GM18498 (cell line): ENCODE results near the gene SDCCAG8.

Experiments
- ATAC-seq: cut with Tn5 transposase; IDR thresholded peaks from one replicate; pipeline ENCODE4 v1.9.1; 2021; ENCODE audit warnings: mild to moderate bottlenecking, moderate library complexity; ENCODE audit not compliant: unreplicated experiment

The SDCCAG8 gene

GRCh38 chr1:243475966-243476365, 220.1 kb downstream of the SDCCAG8 start:
- no peak for ATAC-seq

GRCh38 chr1:243477731-243478290, 222.0 kb downstream of the SDCCAG8 start:
- ATAC-seq = no peak

DNA sequence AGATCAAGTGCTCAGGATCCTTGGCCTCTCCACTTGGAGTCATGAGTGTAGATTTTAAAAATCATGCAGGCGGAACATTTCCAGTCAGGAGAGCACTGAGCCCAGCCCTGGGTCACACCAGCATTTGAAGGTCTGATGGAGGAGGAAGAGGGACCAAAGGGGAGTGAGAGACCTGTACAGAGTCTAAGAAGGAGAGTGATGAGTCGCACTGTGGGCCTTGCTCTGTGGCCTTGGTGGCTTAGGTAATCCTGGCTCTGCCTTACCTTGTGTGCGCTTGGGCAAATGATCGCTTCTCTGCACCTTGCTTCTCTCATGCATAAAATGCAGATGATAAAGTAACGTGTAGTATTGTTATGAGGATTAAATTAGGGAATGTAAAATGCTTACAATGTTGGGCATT, 225.3 kb downstream of the SDCCAG8 start:
- ATAC-seq = no peak

DNA sequence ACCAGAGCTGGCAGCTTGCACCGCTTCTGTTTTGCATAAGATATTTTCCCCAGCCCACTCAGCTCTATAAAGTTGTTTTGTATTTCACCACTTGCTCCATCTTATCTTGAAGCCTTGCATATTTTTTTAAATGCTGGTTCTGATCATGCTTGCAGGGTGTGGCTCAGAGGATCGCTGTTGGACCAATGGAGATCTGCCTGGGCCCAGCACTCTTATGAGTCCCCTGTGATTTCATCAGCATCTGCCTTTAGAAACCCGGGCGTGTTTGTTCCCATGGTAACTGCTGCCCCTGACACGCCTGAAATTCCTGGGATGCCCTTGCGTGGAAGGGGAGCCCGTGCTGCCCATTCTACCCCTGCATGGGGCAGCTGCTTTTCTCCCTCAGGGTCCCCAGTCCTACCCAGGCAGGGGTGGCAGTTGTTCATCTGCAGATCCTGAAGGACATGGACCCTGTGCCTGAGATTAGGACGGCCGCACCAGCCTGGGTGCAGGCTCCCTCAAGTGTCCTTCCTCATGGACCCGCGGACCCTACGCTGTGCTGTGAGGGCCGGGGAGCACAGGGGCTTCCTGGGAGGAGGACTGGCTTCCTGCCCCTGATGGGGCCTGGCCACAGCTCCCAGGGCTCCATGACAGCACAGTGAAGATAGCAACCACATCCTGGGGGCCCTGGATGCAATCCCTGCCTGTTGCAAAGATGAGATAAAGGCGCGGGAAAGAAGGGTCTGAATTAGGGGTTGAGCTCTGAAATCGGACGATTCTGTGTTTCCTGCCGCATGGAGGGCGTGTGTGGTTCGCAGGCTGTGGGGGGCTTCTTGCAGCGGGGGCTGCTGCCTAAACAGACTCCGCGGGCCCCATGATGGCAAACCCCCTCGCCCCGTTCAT, 226.5 kb downstream of the SDCCAG8 start:
- ATAC-seq = no peak

- ATAC-seq = no peak
These were observed 227.4 kb downstream of the SDCCAG8 start for GRCh38 chr1:243483071-243483771.

- ATAC-seq = no peak
These were observed 228.1 kb downstream of the SDCCAG8 start for GRCh38 chr1:243483952-243484351.

DNA sequence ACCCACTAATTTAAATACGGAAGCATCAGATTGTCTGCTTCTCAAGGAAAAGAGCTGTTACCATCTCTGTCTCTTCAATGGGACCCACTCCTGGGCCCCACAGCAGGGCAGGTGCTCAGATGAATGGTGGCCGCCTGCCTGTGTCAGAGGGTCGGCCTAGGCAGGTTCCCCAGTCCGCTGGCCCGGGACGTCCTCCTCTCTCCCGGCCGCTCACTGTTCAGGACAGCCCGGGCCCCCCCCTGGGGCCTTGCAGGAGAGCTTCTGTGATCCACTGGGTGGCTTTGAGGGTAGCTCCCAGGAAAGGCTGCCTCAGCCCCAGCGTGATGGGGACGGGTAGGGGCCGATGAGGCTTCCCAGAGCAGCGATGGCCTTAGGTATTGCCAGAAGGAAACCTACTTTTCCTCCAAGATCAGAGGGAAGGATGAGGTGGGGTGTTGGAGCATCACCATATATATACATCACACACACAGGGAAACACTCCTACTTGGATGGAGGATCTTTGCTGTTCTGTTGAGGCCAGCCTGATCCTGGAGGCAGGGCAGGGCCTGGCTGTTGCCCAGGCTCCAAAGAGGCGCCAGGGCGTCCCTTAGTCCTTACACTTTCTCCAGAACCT, 231.3 kb downstream of the SDCCAG8 start:
- ATAC-seq = no peak

GRCh38 chr1:243487649-243488227, 231.9 kb downstream of the SDCCAG8 start:
- no peak for ATAC-seq

DNA sequence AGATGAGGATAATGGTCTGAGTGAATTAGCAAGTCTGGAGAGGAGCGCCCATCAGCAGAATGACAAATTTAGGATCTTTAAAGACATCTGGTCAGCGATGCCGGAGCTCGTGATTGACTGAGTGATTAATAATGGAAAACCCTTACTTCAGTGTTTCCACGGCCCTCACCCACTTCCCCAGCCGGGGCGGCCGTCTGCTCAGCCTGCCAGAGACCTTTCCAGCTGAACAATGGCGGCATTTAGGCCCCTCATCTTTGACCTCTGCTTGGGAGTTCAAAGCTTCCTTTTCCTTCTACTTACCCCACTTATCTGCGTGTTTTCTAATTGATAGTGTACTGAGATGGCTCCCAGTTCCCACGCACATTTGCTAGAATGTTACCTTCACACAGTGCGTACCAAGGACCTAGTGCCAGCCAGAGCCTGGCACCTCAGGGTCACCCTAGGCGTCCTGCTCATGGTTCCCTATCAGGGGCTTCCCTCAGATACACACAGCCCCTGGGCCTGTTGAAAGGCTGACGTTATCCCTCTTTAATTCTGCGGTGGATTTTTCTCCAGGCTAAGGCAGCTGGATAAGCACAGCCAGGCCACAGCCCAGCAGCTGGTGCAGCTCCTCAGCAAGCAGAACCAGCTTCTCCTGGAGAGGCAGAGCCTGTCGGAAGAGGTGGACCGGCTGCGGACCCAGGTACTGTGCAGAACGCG, 232.8 kb downstream of the SDCCAG8 start:
- ATAC-seq = no peak

- no peak for ATAC-seq
These were observed 233.3 kb downstream of the SDCCAG8 start for GRCh38 chr1:243489158-243489527.

GRCh38 chr1:243489681-243490546, 234.1 kb downstream of the SDCCAG8 start:
- ATAC-seq = no peak

DNA sequence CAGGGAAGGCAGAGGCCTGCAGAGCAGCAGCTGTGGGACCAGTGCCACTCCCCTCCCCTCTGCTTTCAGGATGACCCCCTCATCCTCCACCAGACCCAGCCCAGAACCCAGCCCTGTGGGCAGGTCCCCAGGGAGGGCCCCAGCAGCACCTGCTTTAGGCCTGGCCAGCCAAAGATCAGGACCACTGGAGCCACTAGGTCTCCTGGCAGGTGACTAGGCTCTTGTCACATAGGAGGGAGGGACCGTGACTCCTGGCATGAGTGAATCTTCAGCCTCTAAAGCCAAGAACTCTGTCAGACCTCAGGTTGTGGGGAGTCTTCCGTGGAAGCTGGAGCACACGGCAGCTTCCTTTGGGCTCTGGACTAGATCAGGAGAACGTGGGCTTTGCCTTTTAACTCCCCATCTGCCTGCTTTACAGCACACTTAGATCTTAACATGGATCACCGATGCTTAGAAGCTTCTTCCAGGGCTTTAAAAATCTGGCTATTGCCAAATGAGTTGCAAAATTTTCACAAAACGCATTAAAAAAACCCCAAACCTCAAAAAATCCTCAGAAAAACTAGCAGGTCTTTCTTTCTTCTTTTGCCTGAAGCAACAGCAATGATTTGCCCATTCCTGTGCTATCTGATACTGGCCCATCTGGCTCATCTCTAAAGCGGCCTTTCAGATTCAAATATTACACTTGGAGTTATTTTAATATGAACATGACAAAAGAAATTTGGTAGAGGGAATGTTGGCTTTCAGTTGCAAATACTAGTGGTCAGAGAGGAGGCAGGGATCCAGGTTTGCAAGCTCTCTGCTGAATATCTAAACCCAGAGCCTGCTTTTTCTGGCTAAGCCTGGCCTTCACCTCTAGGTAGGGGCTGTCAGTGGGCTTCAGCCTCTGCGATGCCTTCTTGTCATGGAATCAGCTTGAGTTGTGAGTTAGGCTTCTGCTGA, 235.2 kb downstream of the SDCCAG8 start:
- no peak for ATAC-seq

- ATAC-seq = no peak
These were observed 237.6 kb downstream of the SDCCAG8 start for GRCh38 chr1:243493156-243494129.

DNA sequence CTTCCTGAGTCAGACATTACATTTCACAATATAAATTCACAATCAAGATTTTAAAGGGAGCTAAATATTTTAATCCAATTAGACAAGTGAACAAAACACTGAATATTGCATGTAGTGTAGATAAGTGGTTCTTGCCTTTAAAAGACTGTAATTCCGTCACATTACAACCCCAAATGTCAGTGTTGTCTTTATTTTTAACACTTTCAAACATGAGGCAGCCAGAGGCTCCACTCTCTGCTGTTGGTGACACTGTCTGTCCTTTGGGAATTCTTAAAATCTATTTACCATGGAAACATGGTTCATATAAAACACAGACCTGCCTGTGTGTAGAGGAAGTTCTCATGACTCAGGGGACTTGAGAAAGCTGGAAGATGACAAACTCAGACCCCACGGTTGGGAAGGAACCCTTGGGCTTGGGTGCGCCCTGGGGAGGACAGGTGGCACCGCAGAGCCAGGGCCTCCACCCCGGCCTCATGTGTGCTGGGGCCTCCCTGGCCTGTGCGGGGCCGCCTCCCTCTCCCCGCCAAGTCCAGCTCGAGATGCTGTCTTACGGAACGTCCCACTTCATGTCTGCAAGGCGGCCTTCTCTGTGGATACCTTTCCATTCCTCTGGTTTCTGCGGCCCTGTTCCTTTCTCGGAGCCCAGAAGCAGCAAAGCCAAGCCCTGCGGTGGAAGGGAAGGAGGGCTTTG, 239.0 kb downstream of the SDCCAG8 start:
- ATAC-seq = no peak

- no peak for ATAC-seq
These were observed 239.8 kb downstream of the SDCCAG8 start for GRCh38 chr1:243495442-243496186.

DNA sequence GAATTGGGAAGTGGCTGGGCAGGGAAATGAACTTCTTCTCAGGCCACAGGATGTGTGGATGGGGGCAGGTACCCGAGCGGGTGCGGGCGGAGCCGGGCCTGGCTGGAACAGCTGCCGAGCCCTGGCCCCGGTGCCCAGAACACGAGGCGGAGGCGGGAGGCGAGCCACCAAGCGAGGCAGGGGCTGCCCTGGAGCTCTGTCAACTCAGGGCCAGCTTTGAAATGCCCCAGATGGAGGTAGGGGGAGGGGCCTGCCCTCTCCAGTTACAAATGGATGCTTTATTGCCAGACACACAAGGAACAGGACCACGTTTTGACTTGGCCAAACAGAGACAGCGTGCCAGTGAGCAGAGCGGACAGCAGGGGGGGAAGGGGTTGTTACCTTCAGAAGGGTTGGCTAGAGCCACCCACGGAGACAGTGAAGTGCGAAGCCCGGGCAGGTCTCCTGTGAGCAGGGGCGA, 240.4 kb downstream of the SDCCAG8 start:
- no peak for ATAC-seq
